ENCODE data around the gene LRRC7. TPM values are rescaled to one million over a fixed set of nuclear protein-coding genes. Genes with fewer than 3 reads are reported as not detected.

The LRRC7 gene
- total and polyA plus RNA-seq, 2 donors from 2014 or later: 0.19 to 0.37 TPM

- FAIRE-seq: no peak
- Histone ChIP-seq H3K36me3 (ENCODE audit: control insufficient read depth in 2 of 3, insufficient read depth in 3 of 3, low read length in 3 of 3) (no peaks in the 10 kb centered on the region), H3K4me1 (ENCODE audit: control insufficient read depth in 2 of 3, insufficient read depth in 2 of 3, low read depth in 1 of 3, low read length in 3 of 3) (no peaks in the 10 kb centered on the region), H3K9ac (ENCODE audit: low read length in 3 of 3) (no peak overlapping the region), H3K27ac (ENCODE audit: low read depth in 2 of 2, low read length in 2 of 2) (no peak overlapping the region), H3K27me3 (ENCODE audit: control insufficient read depth, insufficient read depth, low read length) (no peaks in the 10 kb centered on the region), H3K9me3 (ENCODE audit: control insufficient read depth in 2 of 3, insufficient read depth in 1 of 3, low read length in 3 of 3) (no peaks in the 10 kb centered on the region), H3K4me3 (ENCODE audit: low read length in 3 of 3) (no peak overlapping the region)
- intact Hi-C loops (cut with DNase I): no loop called here
- no peak for TF ChIP-seq CTCF (IDR thresholded peaks at IDR 0.05; ENCODE audit: borderline replicate concordance, extremely low read depth, insufficient read depth)
- DNase-seq: no peak
Observed at GRCh38 chr1:69523032-69523431, 44.7 kb upstream of the LRRC7 start.

- H3K4me3 ChIP-seq (ENCODE audit: low read length in 3 of 3): no peak overlapping the region
- FAIRE-seq (no peak), DNase-seq (no peak)
- no peaks in the 10 kb centered on the region for H3K36me3 ChIP-seq (ENCODE audit: control insufficient read depth in 2 of 3, insufficient read depth in 3 of 3, low read length in 3 of 3)
- H3K27me3 ChIP-seq (ENCODE audit: control insufficient read depth, insufficient read depth, low read length): no peaks in the 10 kb centered on the region
- H3K9ac ChIP-seq (ENCODE audit: low read length in 3 of 3): no peak overlapping the region
- intact Hi-C loops (cut with DNase I): no loop called here
- H3K4me1 ChIP-seq (ENCODE audit: control insufficient read depth in 2 of 3, insufficient read depth in 2 of 3, low read depth in 1 of 3, low read length in 3 of 3): no peaks in the 10 kb centered on the region
- H3K27ac ChIP-seq (ENCODE audit: low read depth in 2 of 2, low read length in 2 of 2): no peak overlapping the region
- H3K9me3 ChIP-seq (ENCODE audit: control insufficient read depth in 2 of 3, insufficient read depth in 1 of 3, low read length in 3 of 3): no peaks in the 10 kb centered on the region
- no peak for TF ChIP-seq CTCF (IDR thresholded peaks at IDR 0.05; ENCODE audit: borderline replicate concordance, extremely low read depth, insufficient read depth)
Observed at GRCh38 chr1:69523461-69523860, 44.3 kb upstream of the LRRC7 start.

- no peak overlapping the region for H3K9ac ChIP-seq (ENCODE audit: low read length in 3 of 3)
- H3K4me1 ChIP-seq (ENCODE audit: control insufficient read depth in 2 of 3, insufficient read depth in 2 of 3, low read depth in 1 of 3, low read length in 3 of 3): no peaks in the 10 kb centered on the region
- H3K27ac ChIP-seq (ENCODE audit: low read depth in 2 of 2, low read length in 2 of 2): no peak overlapping the region
- H3K4me3 ChIP-seq (ENCODE audit: low read length in 3 of 3): no peak overlapping the region
- no peak for DNase-seq
- TF ChIP-seq CTCF (IDR thresholded peaks at IDR 0.05; ENCODE audit: borderline replicate concordance, extremely low read depth, insufficient read depth): no peak
- no peak for FAIRE-seq
- intact Hi-C loops (cut with DNase I): no loop called here
- H3K9me3 ChIP-seq (ENCODE audit: control insufficient read depth in 2 of 3, insufficient read depth in 1 of 3, low read length in 3 of 3): no peaks in the 10 kb centered on the region
- no peaks in the 10 kb centered on the region for H3K27me3 ChIP-seq (ENCODE audit: control insufficient read depth, insufficient read depth, low read length)
- H3K36me3 ChIP-seq (ENCODE audit: control insufficient read depth in 2 of 3, insufficient read depth in 3 of 3, low read length in 3 of 3): no peaks in the 10 kb centered on the region
Observed at GRCh38 chr1:69524015-69524414, 43.7 kb upstream of the LRRC7 start.

- Histone ChIP-seq H3K27ac (ENCODE audit: low read depth in 2 of 2, low read length in 2 of 2) (no peak overlapping the region), H3K4me3 (ENCODE audit: low read length in 3 of 3) (no peak overlapping the region), H3K9ac (ENCODE audit: low read length in 3 of 3) (no peak overlapping the region), H3K9me3 (ENCODE audit: control insufficient read depth in 2 of 3, insufficient read depth in 1 of 3, low read length in 3 of 3) (no peaks in the 10 kb centered on the region), H3K4me1 (ENCODE audit: control insufficient read depth in 2 of 3, insufficient read depth in 2 of 3, low read depth in 1 of 3, low read length in 3 of 3) (no peaks in the 10 kb centered on the region), H3K27me3 (ENCODE audit: control insufficient read depth, insufficient read depth, low read length) (no peaks in the 10 kb centered on the region), H3K36me3 (ENCODE audit: control insufficient read depth in 2 of 3, insufficient read depth in 3 of 3, low read length in 3 of 3) (no peaks in the 10 kb centered on the region)
- no peak for TF ChIP-seq CTCF (IDR thresholded peaks at IDR 0.05; ENCODE audit: borderline replicate concordance, extremely low read depth, insufficient read depth)
- DNase-seq (no peak), FAIRE-seq (no peak)
- intact Hi-C loops (cut with DNase I): no loop called here
Observed at GRCh38 chr1:69527273-69527672, 40.4 kb upstream of the LRRC7 start.
